Measurements from ENCODE around the gene TRIM28. TPM values are rescaled to one million over a fixed set of nuclear protein-coding genes. Genes with fewer than 3 reads are reported as not detected.

TRIM28 gene
- 155 and 186 TPM in 2 replicates for total RNA-seq

GRCh38 chr19:58543826-58544590 lies at the start of gene TRIM28:
TRIM28 (plus strand) TSS chr19:58544064; CDS start chr19:58544758, 694 bp downstream.

GRCh38 chr19:58511353-58512208 lies 32.3 kb upstream of the TRIM28 start, which contains the start of gene SLC27A5:
SLC27A5 (minus strand) TSS chr19:58511992; CDS start chr19:58511955, 37 bp downstream.

DNA sequence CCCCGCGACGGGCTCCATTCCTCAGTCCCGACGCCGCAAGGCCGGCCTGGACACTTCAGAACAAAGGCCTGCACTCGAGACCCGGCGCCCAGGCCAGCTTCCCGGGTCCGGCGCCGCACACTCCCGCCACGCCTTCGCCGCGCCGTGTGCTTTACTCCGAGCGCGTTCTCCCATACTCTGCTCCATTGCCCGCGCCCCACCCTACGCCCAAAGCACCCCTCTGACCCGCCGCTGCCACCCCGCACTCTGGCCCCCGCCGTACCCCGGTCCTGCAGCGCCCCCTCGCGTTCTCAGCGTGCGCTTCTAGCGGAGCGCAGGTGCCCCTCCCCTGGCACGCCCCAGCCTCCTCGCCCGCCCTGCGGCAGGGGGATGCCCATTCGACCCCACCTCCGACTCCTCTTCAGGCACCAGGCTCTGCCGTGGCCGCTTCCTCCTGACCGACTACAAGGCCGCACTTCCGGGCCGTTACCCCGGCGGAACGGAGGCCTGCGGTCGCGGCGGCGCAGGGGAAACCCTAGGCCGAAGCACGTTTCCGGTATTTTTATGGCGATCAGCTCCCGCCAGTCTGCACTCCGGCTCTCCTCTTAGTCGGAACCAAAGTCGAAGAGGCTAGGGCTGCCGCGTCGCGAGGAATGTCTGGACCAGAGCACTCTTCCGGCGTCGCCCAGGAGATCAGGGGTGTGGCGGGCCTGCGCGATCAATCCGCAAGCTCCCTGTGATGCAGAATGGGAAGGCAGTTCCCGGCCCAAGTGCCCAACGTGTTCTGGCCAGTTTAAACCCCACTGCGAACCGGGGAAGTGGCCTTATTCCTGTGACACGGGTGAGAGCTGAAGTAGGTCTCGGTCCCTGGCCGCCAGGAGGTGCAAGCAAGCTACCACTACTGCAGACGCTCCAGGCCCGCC lies 24.3 kb upstream of the TRIM28 start, which contains the start of gene ZBTB45:
TSS of gene ZBTB45 (minus strand) at position 456 of the 902 bp plus-strand sequence. CDS start 2,137 bp downstream, outside the sequence.

GRCh38 chr19:58554494-58555368 lies 10.9 kb downstream of the TRIM28 start, which contains the start of gene CHMP2A:
CHMP2A (minus strand) TSS chr19:58555105; CDS start chr19:58554212, 893 bp downstream.

GRCh38 chr19:58558066-58558622 lies 14.3 kb downstream of the TRIM28 start, which contains the start of gene UBE2M:
UBE2M (minus strand) TSS chr19:58558611; CDS start chr19:58558381, 230 bp downstream.

DNA sequence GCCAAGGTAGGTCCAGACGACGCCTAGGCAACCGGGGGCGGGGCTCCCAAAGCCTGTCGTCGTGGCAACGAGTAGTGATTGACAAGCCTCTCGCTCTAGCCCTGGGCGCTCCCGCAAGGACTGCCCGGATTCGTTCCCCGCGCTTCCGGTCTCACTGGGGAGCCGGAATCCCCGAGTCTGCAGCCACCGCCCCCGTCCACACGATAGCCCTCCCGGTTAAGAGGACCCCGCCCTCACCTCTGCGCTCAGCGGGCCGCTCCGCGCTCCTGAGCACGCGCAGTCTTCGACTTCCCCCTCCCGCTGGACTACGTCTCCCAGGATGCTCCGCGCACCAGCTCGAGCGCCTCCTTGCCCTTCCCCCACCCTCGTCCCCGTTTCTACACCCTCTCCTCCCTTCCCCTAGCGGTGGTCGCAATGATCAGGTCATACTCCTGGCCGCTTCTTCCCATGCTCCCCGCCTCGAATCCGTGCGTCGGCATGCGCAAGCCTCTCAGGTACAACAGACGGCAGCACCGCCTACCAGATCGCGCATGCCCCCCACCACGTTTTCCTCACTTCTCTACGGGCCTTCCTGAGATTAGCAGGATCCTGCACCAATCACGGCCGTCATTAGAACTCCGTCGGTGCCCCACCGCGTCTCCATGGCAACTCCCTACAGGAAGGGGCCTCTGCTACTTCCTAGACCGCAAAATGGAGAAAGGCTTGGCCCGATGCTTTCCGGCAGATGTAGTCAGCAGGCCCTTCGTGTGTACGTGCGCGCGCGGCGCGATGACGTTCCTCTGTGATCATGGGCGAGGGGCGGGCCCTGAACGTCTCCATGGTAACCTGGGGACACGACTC lies 29.2 kb downstream of the TRIM28 start, which contains the start of gene MZF1:
TSS of gene MZF1 (minus strand) at position 518 of the 840 bp plus-strand sequence. CDS start 1,946 bp downstream, outside the sequence.

Small RNA genes lying within 50 kb of the gene (small RNA-seq; reads per million reads assigned to genes)
- gene MIR6807 (not detected), gene RN7SL525P (not detected)

Other genes starting within 250 kb of the TRIM28 start
- 25.9 and 36.6 TPM in 2 replicates for gene ERVK3-1, start 238.7 kb upstream of the TRIM28 start, total RNA-seq
- 2.5 and 3.2 TPM in 2 replicates for gene ZSCAN22, start 217.1 kb upstream of the TRIM28 start, total RNA-seq
- 0.65 and 1.5 TPM in 2 replicates for gene A1BG, start 190.6 kb upstream of the TRIM28 start, total RNA-seq
- gene ZNF497, start 181.3 kb upstream of the TRIM28 start, total RNA-seq, result 0.78 and 1.5 TPM in 2 replicates
- gene ZNF837, start 163.0 kb upstream of the TRIM28 start, total RNA-seq, result 2.2 and 2.7 TPM in 2 replicates
- gene RPS5, start 156.8 kb upstream of the TRIM28 start, total RNA-seq, result 995 and 1,127 TPM in 2 replicates
- gene RNF225, start 148.4 kb upstream of the TRIM28 start, total RNA-seq, result 0.13 TPM in 1 of 2 replicates, not detected in the other
- gene ZNF584, start 135.4 kb upstream of the TRIM28 start, total RNA-seq, result 13.2 TPM in 2 replicates
- 8.0 and 8.8 TPM in 2 replicates for gene ZNF132, start 103.9 kb upstream of the TRIM28 start, total RNA-seq
- 7.2 and 8.4 TPM in 2 replicates for gene ZNF324B, start 92.4 kb upstream of the TRIM28 start, total RNA-seq
- 12.9 and 13.1 TPM in 2 replicates for gene ZNF324, start 77.0 kb upstream of the TRIM28 start, total RNA-seq
- gene ZNF446, start 67.7 kb upstream of the TRIM28 start, total RNA-seq, result 9.1 TPM in 2 replicates
- 3.5 and 4.8 TPM in 2 replicates for gene SLC27A5, start 32.1 kb upstream of the TRIM28 start, total RNA-seq
- gene ZBTB45, start 24.3 kb upstream of the TRIM28 start, total RNA-seq, result 5.5 and 5.9 TPM in 2 replicates
- 104 TPM in 2 replicates for gene CHMP2A, start 11.0 kb downstream of the TRIM28 start, total RNA-seq
- gene UBE2M, start 14.5 kb downstream of the TRIM28 start, total RNA-seq, result 37.7 and 46.0 TPM in 2 replicates
- 14.7 and 15.5 TPM in 2 replicates for gene MZF1, start 29.3 kb downstream of the TRIM28 start, total RNA-seq

Measured in articular chondrocyte of knee joint (primary cell).